ENCODE data around the gene TMEM116.
A peak's percentile ranks its signal among the peaks of the same experiment; 100 is the strongest.
"Not testable (repeated sequence)": the region's sequence is repeated elsewhere in the genome, so short reads cannot be mapped to it uniquely, and the experiment has no call there.

Gene TMEM116

DNA sequence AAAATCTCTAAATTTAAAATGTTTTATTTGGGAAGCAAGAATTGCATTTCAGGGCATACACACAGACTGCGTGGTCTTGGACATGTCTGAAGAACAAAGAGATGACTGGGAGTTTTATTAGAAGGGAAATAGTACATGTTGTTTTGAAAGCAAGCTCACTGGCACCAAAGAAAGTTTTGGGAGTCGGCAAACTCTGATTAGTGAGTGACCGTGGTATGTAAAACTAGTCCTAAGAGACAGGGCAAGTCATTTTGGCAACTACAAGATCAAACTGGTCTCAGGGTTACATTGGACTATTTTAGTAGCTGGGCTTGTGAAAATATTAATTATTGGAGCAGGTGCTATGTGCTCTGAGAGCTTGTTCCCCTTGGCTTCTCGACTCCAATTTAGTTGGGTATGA is 14.9 kb downstream of the TMEM116 start:
- no peak overlapping the region for H3K4me3 ChIP-seq (ENCODE audit: low read length)
- TF ChIP-seq, protein P1, sequence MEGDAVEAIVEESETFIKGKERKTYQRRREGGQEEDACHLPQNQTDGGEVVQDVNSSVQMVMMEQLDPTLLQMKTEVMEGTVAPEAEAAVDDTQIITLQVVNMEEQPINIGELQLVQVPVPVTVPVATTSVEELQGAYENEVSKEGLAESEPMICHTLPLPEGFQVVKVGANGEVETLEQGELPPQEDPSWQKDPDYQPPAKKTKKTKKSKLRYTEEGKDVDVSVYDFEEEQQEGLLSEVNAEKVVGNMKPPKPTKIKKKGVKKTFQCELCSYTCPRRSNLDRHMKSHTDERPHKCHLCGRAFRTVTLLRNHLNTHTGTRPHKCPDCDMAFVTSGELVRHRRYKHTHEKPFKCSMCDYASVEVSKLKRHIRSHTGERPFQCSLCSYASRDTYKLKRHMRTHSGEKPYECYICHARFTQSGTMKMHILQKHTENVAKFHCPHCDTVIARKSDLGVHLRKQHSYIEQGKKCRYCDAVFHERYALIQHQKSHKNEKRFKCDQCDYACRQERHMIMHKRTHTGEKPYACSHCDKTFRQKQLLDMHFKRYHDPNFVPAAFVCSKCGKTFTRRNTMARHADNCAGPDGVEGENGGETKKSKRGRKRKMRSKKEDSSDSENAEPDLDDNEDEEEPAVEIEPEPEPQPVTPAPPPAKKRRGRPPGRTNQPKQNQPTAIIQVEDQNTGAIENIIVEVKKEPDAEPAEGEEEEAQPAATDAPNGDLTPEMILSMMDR (conservative IDR thresholded peaks at IDR 0.05; ENCODE audit: low read length): no peak
- no peak for DNase-seq (ENCODE audit: low read depth)

- TF ChIP-seq, protein P1 (conservative IDR thresholded peaks at IDR 0.05; ENCODE audit: low read length): no peak
Measured at GRCh38 chr12:111997300-111997699, 15.7 kb downstream of the TMEM116 start.

DNA sequence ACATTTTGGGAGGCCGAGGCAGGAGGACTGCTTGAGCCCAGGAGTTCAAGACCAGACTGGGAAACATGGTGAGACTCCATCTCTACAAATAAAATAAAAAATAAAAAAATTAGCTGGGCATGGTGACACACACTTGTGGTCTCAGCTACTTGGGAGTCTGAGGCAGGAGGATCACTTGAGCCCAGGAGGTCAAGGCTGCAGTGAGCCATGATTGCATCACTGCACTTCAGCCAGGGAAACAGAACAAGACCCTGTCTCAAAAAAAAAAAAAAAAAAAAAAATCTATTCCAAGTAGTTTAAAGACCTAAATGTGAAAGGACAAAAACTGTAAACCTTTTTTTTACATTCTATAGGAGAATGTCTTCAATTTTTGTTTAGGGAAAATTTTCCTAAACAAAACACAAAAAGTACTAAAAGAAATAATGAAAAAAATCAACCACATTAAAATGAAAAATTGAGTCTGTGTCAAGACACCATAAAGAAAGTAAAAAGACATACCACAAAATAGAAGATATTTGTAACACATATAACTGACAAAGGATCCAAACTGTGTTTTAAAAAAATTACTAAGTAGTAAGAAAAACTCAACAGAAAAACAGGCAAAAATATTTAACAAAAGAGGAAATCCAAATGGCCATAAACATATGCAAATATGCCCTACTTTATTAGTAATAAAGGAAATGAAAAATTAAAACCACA is 17.0 kb downstream of the TMEM116 start:
- TF ChIP-seq, protein P1 (conservative IDR thresholded peaks at IDR 0.05; ENCODE audit: low read length): no peak
- H3K4me3 ChIP-seq (ENCODE audit: low read length): no peak overlapping the region
- no peak for DNase-seq (ENCODE audit: low read depth)

More at GRCh38 chr12:111997300-111997699, 15.7 kb downstream of the TMEM116 start:
- no peak for DNase-seq (ENCODE audit: low read depth)
- no peak overlapping the region for H3K4me3 ChIP-seq (ENCODE audit: low read length)

GRCh38 chr12:111994211-111995111 is 18.5 kb downstream of the TMEM116 start:
- DNase-seq (ENCODE audit: low read depth); H3K4me3 ChIP-seq (ENCODE audit: low read length): not testable (repeated sequence)

DNA sequence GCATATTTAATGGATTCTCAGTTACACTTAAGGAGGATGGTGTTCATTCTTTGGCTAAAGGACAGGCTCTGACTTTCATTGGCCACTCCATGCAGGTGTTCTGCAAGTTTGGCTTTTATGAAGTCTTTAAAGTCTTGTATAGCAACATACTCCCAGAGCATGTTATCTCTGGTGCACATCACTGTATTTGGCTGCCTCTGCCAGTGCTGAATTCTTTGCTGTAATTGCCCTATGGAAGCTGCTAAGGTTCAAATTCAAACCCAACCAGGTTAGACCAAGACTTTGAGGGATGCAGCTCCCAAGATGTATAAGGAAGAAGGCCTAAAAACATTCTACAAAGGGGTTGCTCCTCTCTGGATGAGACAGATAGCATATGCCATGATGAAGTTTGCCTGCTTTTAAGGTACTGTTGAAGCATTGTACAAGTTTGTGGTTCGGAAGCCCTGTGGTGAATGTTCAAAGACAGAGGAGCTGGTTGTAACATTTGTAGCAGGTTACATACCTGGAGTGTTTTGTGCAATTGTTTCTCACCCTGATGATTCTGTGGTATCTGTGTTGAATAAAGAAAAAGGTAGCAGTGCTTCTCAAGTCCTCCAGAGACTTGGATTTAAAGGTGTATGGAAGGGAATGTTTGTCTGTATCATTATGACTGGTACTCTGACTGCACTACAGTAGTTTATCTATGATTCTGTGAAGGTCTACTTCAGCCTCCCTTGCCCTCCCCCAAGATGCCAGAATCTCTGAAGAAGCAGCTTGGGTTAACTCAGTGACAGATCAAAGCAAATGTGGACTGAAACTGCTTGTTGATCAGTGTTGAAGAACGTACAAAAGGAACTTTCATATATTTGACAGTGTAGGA is 19.4 kb downstream of the TMEM116 start:
- no peak for DNase-seq (ENCODE audit: low read depth)
- TF ChIP-seq, protein P1 (conservative IDR thresholded peaks at IDR 0.05; ENCODE audit: low read length): no peak
- H3K4me3 ChIP-seq (ENCODE audit: low read length): no peak overlapping the region

GRCh38 chr12:111992464-111992863 is 20.5 kb downstream of the TMEM116 start:
- no peak for DNase-seq (ENCODE audit: low read depth)
- no peak overlapping the region for H3K4me3 ChIP-seq (ENCODE audit: low read length)
- TF ChIP-seq, protein P1 (conservative IDR thresholded peaks at IDR 0.05; ENCODE audit: low read length): no peak

GRCh38 chr12:111991946-111992345 is 21.0 kb downstream of the TMEM116 start:
- TF ChIP-seq, protein P1 (conservative IDR thresholded peaks at IDR 0.05; ENCODE audit: low read length): no peak
- peak; percentile 37 for DNase-seq (ENCODE audit: low read depth)
- no peak overlapping the region for H3K4me3 ChIP-seq (ENCODE audit: low read length)

Measured in AG10803 (cell line).